RCC 7860 (cell line): ENCODE measurements around the gene ISYNA1.
A peak's percentile ranks its signal among the peaks of the same experiment; 100 is the strongest.

ENCODE experiments used
- DNase-seq: peaks from one replicate; pipeline ENCODE4 v3.0.0-alpha.2; 2015; ENCODE audit warnings: low spot score
- FAIRE-seq: peaks from 2 replicates; lab custom pipeline; 2012; peaks lifted over from hg19 to GRCh38; lab: Jason Lieb, UNC

ISYNA1 gene

DNA sequence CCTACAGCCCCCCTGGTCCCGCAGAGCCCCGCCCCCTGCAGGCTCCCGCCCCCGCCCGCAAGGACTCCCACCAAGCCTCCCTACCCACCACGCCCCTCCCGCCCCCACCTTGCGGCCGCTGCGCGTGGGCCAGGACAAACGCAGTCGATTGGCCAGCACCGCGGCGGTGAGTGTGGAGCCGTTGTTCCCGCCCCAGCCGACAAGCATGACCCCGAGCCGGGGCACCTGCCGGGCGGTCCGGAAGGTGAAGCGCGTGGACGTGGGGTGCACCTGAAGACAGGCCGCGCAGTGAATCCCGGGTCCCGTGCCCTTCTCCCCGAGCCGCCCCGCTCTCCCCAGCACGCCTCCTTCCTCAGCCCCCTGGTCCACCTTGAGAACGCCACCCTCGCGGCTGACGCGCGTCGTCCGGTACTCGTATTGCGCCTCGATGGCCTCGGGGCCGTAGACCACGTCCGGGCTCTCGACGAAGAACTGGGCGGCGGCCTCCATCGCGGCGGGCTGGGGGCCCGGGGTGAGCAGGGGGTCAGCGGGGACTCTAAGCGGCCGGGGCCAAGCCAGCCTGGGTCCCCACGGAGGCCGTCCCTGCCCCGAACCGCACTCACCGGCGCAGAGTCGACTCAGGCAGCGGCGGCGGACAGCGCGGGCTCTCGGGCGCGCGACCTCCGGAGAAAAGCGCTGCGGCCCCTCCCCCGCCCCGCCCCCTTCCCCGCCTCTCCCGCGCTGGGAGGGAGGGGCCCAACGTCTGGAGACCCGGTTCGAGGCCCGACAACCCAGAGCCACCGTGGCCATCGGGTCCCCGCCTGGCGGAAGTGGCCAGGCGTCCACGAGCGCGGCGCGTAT is at the start of gene ISYNA1:
Gene ISYNA1, minus strand, starts transcription at position 643 of the 840 bp plus-strand sequence. Its CDS starts 154 bp downstream, at position 489.
- DNase-seq (no peak), FAIRE-seq (no peak)

DNA sequence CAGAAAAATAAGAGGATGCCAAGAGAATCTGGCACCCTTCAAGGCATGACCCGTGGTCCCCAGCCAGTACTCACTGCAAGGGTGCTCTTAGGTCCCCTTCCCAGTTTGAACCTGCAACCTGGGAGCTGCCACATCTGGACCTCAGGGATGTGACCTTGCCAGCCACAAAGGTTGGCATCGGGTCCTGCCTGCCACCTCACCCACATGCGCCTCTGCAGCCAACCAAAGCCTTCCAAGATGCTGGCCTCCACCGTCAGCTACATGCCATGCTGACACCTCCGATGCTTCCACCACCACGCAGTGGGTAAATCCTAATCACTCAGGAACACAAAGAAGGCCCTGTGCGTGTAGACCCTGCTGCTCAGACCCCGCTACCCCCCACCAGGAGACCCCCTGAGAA is 48.8 kb upstream of the ISYNA1 start:
- no peak for FAIRE-seq

DNA sequence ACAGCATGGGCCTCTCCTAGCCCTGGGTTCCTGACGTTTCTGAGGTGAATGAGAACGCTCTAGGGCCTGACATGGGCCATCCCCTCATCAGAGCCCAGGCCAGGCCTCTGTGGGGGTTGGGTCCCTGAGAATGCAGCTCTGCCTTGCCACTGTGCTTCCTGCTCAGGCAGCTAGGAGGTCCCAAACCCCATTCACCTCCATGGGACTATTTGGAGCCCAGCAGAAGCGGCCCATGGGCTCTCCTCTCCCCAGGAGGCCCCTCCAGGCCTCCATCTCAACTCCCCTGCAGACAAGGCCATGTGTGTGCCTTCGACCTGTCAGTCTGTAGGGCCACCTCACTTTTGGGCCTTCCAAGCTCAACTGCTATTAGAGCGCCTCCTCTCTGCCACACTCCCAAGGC is 47.1 kb upstream of the ISYNA1 start:
- no peak for DNase-seq
- no peak for FAIRE-seq

More for the DNA sequence above, 48.8 kb upstream of the ISYNA1 start:
- no peak for DNase-seq

DNA sequence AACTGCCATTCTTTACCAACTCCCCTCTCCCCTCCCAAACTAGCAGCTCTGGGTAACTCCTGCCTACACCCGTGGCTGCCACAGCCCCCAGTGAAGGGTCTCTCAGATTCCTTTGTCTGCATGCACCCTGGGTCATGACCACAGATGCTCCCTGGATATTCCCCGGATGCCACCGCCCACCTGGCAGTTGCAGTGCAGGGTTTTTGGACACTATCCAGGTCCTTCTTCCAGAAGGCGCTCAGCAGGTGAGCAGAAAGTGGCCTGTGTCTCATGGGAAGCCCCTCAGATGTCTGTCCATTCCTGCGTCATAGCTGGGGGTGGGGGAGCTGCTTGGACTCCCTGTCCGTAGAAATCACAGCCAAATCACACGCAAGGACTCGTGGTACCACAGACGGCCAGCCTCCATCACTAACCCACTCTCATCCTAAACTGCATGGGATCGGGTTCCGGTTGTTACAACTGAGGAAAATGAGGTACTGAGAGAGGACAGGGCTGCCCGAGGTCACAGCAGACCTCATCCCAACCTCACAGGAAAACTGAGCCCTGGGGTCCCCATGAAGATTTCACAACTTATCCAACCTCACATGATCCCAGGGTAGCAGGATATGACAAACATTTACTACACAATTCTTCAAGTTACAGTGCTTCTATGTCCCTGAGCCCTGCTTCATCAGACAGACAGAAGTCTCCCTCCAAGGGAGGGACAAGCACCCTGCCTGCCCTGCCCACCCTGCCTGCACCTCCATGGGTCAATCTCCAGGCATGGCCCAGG is 45.4 kb upstream of the ISYNA1 start:
- FAIRE-seq: no peak
- DNase-seq: no peak

DNA sequence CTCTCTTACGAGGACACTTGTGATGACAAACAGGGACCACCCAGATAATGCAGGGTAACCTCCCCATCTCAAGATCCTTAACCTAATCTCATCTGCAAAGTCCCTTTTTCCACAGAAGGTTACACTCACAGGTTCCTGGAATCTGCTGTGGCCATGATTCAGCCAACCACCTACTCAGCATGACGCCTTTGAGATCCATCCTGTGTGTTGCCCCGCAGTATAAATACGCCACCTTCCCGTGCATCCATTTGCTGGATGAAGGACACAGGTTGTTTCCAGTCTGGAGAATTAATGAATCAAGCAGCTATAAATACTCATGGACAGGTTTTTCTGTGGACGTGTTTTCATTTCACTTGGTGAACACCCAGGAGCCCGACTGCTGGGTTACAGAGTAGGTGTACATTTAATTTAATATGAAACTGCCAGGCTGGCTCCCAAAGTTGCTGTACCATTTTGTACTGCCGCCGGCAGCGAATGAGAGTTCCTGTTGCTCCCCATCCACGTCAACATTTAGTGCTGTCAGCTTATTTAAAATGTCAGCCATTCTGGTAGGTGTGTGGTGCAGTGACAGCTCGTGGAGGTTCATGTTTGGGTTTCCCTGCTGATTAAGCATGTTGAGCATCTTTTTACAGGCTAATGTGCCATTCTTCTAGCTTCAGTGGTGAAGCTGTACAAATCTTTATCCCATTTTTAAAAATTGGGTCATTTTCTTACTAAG is 43.7 kb upstream of the ISYNA1 start:
- DNase-seq (no peak), FAIRE-seq (no peak)

DNA sequence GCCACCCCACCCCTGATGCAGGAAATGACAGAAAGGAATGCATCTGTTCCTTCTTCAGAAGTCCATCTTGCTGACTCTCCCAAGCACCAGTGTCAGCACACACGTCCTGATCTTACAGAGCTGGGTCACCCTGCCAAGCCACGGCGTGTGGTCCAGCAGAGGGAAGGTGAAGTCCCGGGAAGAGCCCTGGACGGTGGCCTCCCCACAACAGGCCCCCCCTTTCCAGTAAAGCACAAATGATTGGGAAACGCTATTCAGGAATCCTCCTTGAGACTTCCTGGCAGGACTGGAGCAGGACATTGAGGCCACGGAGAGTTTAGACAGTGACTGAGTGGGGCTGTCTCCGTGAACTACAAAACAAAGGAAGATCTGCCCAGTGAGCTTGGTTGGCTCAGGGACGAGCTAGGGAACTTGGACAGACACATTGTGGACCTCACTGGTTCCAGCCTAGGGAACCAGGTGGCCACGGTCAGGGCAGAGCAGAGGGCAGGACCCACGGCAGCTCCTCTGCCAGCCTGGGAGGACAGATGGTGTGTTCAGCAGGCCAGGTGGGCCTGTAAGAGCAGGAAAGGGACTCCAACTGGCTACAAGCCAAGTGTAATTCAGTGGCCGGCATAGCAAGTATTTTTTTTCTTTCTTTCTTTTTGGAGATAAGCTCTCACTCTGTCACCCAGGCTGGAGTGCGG is 42.2 kb upstream of the ISYNA1 start:
- no peak for FAIRE-seq
- peak; percentile 32 for DNase-seq

DNA sequence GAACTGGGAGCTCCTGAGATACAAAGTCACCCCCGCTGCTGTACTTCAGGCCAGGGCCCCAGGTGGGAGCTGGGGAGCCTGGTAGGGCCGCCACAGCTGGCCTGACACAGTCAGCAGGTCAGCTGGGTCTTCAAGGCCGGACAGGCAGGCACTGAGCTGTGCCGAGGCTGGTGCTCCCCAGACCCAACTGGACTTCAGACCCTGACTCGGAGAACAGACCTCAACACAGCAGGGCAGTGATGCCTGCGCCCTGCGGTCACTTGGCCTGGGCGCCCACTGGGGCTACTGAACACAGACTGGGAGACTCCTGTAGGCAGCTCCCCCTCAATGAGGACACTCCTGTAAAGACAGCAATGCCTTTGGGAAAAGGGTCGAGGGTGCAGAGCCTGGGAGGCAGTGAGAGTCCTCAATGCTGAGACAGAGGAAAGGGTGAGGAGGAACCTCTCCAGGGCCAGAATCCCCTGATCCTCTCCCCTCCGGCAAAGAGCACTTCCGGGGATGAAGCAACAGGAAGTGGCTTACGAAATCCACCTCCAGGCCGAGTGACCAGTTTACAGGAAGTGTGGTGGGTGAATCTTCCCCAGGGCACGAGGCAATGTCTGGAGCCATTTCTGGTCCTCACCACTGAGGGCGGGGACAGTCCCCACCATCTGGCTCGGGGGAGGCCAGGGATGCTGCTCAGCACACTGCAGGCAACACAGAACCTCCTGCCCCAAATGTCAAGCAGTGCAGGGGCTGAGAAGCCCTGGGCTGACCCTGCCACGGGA is 40.8 kb upstream of the ISYNA1 start:
- FAIRE-seq: peak; percentile 63
- DNase-seq: peak; percentile 77

DNA sequence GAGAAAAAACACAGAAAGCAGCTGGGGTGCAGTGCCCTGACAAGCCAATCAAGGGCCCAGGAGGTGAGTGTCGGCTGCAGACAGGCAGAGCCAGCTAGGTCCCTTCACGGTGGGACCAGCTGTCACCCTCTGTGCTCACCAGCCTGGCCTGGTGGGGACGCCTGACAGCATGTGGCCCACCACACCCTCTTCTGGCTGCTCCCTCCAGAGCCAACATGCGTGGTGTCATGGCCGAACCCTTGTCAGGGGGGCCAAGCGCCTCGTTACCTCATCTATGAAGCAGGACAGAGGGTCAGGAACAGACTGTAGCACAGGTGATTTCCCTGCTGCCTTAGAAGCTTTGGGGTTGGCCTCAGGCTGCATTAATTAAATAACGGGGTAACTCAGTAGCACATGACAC is 40.0 kb upstream of the ISYNA1 start:
- DNase-seq (no peak), FAIRE-seq (no peak)

DNA sequence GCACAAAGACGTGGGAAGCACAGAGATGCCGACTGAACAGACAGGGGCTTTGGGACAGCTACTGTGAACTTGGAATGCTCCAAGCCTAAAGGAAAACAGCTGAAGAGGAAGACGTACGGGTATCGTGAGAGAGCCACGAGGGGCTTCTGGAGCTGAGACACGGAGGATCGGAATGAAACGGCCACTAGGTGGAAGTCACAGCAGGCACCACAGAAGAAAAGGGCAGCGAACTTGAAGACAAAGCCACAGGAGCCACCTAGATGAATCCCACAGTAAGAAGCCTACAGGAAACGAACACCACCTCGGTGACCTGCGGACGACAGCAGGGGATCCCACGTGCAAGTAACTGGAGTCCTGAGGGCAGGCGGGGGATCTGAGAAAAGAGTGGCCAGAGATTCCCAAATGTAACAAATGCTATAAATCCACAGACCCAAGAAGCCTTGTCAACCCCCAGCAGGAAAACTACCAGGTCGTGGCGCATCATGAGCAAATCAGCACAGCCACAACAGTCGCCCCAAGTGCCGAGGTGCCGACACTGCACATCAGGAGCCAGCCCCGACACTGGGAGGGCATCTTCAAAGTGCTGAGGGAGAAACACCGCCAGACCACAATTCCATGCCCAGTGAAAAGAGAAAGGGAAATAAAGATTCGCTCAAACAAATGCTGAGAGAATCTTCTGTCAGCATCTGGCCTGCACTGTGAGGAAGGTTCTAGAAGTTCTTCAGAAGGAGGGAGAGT is 39.3 kb upstream of the ISYNA1 start:
- DNase-seq: no peak
- no peak for FAIRE-seq

DNA sequence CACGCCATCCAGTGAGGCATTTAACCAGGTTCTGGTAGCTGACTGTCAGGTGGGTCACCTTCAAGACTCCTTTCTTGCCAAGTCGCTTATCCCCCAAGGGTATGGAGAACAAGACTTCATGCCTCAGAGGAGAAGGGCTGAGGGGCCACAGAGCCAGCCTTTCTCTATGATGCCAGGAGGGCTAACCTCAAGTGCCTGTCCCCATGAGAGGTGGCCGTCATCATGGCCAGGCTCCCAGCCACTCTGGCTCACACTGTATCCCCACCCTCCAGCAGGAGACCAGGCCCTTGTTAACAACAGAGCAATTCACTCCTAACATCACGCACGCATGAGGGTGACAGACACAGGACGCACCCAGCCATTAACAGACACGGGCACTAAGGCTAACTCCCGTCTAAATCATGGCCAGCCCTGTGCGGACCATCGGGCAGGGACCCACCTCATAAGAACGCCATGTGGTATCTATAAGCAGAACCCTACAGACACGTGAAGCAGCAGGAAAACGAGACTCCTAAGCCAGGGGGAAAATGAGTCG is 38.6 kb upstream of the ISYNA1 start:
- DNase-seq (no peak), FAIRE-seq (no peak)

DNA sequence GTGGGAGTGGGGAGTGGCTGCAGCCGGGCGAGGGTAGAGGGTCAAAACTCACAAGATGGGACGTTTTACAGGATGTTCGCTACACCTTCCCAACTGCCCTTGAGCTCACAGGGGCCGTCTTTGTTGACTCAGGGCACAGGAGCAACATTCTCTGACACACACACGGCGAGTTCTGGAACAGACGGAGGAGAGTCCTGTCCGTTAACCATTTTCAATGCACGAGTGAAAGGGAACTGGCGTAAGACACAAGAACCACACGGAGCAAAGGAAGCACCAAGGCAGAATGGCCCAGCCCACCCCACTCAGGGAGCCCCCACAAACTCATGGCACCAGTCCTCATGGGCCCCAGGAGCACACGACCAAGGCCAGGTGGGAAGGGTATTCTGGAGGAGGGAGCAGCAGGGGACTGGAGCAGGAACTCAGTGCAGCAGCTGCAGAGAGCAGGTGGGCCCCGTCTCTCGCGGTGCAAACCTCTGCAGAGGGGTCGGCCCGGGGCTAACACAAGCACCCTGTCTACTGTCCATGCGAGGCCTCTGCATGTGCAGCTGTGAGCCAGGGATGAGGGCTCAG is 37.9 kb upstream of the ISYNA1 start:
- FAIRE-seq: no peak
- no peak for DNase-seq

DNA sequence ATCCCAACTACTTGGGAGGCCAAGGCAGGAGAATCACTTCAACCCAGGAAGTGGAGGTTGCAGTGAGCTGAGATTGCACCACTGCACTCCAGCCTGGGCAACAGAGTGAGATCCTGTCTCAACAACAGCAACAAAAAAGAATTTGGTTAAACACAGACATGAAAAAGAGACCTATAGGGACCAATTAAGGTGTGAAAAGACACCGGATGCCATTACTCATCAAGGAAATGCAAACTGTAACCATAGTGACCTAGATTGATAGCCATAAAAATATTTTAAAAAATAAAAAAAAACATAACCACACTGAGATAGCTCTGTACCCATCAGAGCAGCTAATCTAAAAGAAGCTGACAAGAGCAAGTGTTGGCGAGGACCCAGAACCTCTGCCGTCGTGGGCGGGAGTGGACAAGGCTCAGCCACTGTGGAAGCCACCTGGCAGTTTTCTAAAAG is 37.1 kb upstream of the ISYNA1 start:
- no peak for DNase-seq
- FAIRE-seq: no peak

DNA sequence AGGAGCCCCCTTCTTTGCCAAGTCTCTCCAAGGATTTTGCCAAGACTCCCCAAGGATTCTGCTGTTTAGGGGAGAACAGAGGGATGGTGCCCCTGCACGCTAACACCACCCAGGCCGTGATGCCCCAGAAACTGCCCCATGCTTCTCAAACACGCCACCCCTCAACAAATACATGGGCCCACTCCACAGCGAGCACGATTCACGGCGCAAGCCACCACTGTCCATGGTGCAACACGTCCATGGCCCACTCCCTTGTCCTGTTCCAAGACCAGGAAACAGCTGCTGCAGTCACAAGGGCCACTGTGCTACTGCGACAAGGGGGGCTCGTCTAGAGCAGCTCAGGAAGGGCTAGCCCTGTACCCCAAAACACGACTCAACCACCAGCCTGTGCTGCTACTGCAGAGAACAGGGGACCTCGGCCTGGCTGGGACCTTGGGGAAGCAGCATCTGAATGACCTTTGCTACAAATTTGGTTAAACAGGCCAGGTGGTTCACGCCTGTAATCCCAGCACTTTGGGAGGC is 36.5 kb upstream of the ISYNA1 start:
- no peak for DNase-seq
- FAIRE-seq: no peak

DNA sequence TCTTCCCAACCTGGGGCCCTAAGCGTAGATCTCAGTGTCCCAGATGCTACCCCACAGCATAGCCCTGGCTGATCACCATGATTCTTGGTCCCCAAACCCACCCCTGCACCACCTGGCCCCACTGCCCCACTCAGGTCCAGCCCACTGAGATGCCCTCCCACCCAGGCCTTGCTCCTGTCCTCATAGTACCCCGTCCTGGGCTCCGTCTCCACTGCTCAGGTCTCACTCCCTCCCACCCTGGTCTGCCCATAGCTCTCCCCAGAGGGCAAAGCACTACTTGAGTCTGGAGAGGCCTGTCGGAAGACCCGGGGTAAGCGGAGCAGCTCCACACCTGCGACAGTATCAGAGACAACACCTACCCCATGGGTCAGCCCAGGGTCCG is 35.8 kb upstream of the ISYNA1 start:
- DNase-seq (no peak), FAIRE-seq (no peak)

DNA sequence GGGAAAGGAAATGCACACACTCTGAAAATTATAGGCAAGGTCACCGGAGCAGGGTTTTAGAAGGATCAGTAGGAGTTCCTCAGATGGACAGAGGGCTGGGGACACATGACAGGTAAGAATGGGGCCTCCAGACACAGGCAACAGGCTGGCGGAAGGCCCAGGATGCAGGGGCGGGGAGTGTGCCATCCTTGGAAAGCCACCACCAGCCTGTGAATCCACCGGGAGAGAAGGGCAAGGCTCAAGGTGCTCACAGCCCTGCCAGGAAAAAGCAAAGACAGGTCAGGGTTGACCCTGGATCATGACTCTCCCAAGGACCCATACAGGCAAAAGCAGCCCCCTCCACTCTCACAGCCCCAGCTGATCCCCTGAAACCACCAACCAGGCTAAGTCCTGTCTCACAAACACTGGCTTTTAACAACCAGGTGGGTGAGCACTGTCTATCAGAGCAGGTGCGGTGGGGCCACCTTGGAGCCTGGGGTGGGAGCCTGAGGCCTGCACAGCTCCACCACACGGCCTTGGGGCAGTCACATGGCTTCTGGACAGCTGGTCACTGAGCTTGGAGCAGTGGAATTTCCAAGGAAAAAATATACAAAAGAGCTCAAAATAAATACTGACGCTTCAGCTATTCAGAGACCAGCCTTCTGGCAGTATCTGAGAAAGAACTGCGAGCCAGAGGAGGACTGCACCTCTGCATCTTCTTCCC is 35.2 kb upstream of the ISYNA1 start:
- DNase-seq (no peak), FAIRE-seq (no peak)

DNA sequence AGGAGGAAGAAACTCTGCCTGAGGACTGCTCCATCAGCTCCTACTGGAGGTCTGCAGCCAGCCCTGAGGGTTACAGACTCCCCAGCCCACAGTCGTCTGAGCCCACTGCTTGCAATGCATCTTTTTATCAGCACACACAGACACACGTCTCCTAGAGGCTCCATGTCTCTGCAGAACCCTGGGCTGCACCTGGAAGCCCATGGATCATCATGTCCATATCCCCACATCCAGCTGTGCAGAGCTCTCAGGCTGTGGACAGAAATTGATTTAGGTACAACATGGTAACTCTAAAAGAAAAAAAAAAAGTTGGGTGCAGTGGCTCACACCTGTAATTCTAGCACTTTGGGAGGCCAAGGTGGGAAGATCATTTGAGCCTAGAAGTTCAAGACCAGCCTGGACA is 32.9 kb upstream of the ISYNA1 start:
- DNase-seq (no peak), FAIRE-seq (no peak)

DNA sequence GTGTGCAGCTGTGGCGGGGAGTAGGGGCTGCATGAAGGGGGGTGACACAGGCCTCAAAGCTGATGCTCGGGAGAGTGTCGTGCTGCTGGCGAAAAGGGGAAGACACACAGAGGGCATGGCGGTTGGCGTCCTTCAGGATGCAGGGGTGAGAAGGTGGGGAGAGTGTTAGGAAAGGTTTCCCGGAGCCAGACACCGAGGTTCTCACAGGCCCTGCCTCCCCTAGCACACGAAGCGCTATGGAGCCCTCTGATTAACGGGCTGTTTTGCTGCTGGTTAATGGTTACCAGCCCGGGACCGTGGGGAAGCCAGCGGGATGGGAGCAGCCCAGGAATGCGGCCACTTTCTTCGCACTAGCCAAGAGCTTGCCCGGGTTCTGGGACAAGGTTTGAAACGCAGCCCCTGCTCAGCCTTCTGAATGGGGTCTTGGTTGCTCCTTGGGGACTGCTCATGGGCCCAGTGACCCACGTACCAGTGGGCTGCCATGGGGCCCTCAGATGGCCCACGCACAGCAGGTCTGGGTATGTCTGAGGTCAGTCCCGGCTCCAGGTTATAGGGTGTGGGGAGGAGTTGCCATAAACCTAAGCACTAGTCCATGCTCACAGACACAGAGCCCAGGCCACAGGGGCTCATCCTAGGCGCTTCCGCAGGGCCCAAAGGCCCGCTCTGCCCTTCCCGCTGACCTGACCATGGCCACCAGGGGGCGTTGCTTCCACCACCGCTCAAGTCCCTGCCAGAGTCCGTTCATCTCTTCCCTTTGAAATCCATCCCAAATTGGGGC is 31.3 kb upstream of the ISYNA1 start:
- FAIRE-seq (peak; percentile 79), DNase-seq (peak; percentile 67)
